ENCODE measurements around the gene CYP24A1. TPM values are rescaled to one million over a fixed set of nuclear protein-coding genes. Genes with fewer than 3 reads are reported as not detected.

The CYP24A1 gene
- total and polyA plus RNA-seq, 2 of the 13 experiments (the other 11 are each of a cell fraction or from before 2014, with no cell fraction given) = 9.4 to 32.7 TPM

- ChIA-PET POLR2A (interaction anchor here (0.7 to 2.7 kb wide), 17 partner anchors 11 to 707 kb away, joined by 3 to 24 read pairs (median 4); partner anchors contain the start of gene BCAS1), CTCF (ENCODE audit: low intra/inter-chr PET ratio, low total read pairs) (interaction anchor here (1.1 to 2.2 kb wide), 2 partner anchors 8 to 111 kb away, joined by 3 to 7 read pairs; no protein-coding TSS in a partner anchor)
- Histone ChIP-seq H4K20me1 (ENCODE audit: insufficient read depth, low read length) (peaks cover 29% of the 10 kb centered on the region), H3K27ac (ENCODE audit: extremely low read length, insufficient read depth, low read length) (peak within 1 kb of the TSS; percentile 97), H3K36me3 (replicated peaks in 1 of 2; ENCODE audit: control insufficient read depth in 1 of 2, insufficient read depth in 2 of 2, low read length in 2 of 2) (peaks cover 10 to 21% of the 10 kb centered on the region in 2 experiments; a peak in 4 of 5 replicates), H3K9ac (ENCODE audit: insufficient read depth, low read depth, low read length) (peak within 1 kb of the TSS; percentile 97), H3K4me3 (replicated peaks in 1 of 3; ENCODE audit: insufficient read depth in 1 of 3, low read depth in 2 of 3, low read length in 3 of 3) (peak within 1 kb of the TSS; percentile 77 to 100 (median 82)), H3K9me3 (ENCODE audit: low read length) (no peaks in the 10 kb centered on the region; the same call in 1 of the 2 replicates), H3K27me3 (ENCODE audit: control insufficient read depth in 1 of 2, insufficient read depth in 2 of 2, low read length in 2 of 2) (peaks cover 0 to 6% of the 10 kb centered on the region in 2 experiments; a peak in 1 of 5 replicates), H3K79me2 (ENCODE audit: insufficient read depth, low read length) (peaks cover 48% of the 10 kb centered on the region), H3K4me1 (ENCODE audit: insufficient read depth, low read length) (peaks cover 50% of the 10 kb centered on the region), H3K4me2 (ENCODE audit: low read depth, low read length) (peak within 1 kb of the TSS; percentile 89), H2AFZ (ENCODE audit: low read length) (peak within 1 kb of the TSS; percentile 98)
- DNase-seq (ENCODE audit: low spot score) (peak; percentile 88), ATAC-seq (peak; percentile 95), FAIRE-seq (peak; percentile 87)
- intact Hi-C loops (cut with micrococcal nuclease; ENCODE audit: unreplicated experiment) (no loop called here), in situ Hi-C loops (cut with HindIII; ENCODE audit: extremely low pct_ligation_motif_present, low pct_unique_long_range_greater_than_20kb) (loop anchor here (10.0 to 25.0 kb wide), 2 partner anchors 633 to 1121 kb away; no protein-coding TSS in a partner anchor)
- TSS peak; percentile 46 for BruUV-seq (replicated peaks)
- WGBS (ENCODE audit: low lambda C conversion rate) = under 1% methylated on average over 38 of the region's 76 CpGs
- TF ChIP-seq FOSL2 (CRISPR knock-in tag; IDR thresholded peaks at IDR 0.05) = peak; percentile 72
- TF ChIP-seq KDM5B (CRISPR knock-in tag; IDR thresholded peaks at IDR 0.05; ENCODE audit: borderline replicate concordance) = peak; percentile 97
- TF ChIP-seq JUND (CRISPR knock-in tag; IDR thresholded peaks at IDR 0.05) = peak; percentile 9; the same call in 1 of the 2 replicates
- no peak for TF ChIP-seq ZNF496 (CRISPR knock-in tag; IDR thresholded peaks at IDR 0.05; ENCODE audit: insufficient replicate concordance)
- no peak; the same call in 1 of the 2 replicates for TF ChIP-seq RFXANK (CRISPR knock-in tag; IDR thresholded peaks at IDR 0.05)
- TF ChIP-seq, protein P1, sequence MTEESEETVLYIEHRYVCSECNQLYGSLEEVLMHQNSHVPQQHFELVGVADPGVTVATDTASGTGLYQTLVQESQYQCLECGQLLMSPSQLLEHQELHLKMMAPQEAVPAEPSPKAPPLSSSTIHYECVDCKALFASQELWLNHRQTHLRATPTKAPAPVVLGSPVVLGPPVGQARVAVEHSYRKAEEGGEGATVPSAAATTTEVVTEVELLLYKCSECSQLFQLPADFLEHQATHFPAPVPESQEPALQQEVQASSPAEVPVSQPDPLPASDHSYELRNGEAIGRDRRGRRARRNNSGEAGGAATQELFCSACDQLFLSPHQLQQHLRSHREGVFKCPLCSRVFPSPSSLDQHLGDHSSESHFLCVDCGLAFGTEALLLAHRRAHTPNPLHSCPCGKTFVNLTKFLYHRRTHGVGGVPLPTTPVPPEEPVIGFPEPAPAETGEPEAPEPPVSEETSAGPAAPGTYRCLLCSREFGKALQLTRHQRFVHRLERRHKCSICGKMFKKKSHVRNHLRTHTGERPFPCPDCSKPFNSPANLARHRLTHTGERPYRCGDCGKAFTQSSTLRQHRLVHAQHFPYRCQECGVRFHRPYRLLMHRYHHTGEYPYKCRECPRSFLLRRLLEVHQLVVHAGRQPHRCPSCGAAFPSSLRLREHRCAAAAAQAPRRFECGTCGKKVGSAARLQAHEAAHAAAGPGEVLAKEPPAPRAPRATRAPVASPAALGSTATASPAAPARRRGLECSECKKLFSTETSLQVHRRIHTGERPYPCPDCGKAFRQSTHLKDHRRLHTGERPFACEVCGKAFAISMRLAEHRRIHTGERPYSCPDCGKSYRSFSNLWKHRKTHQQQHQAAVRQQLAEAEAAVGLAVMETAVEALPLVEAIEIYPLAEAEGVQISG (CRISPR knock-in tag; IDR thresholded peaks at IDR 0.05) = peak; percentile 89
- TF ChIP-seq ZNF17 (CRISPR knock-in tag; IDR thresholded peaks at IDR 0.05) = no peak
- TF ChIP-seq ZSCAN9 (CRISPR knock-in tag; IDR thresholded peaks at IDR 0.05; ENCODE audit: borderline replicate concordance) = peak; percentile 93
- TF ChIP-seq ELK4 (CRISPR knock-in tag; IDR thresholded peaks at IDR 0.05; ENCODE audit: borderline replicate concordance) = no peak; the same call in none of the 2 replicates
- TF ChIP-seq ZMAT3 (CRISPR knock-in tag; conservative IDR thresholded peaks at IDR 0.05) = peak; percentile 92
- no peak; the same call in 1 of the 2 replicates for TF ChIP-seq FIP1L1 (IDR thresholded peaks at IDR 0.05; ENCODE audit: borderline replicate concordance, insufficient read depth, low read depth, low read length)
- TF ChIP-seq ZNF160 (CRISPR knock-in tag; IDR thresholded peaks at IDR 0.05) = peak; percentile 70
- TF ChIP-seq ATF4 (CRISPR knock-in tag; IDR thresholded peaks at IDR 0.05) = peak in 1 of 2 experiments; percentile 85; a peak in 2 of 4 replicates
- peak; percentile 90; the same call in 1 of the 2 replicates for TF ChIP-seq ZNF672 (CRISPR knock-in tag; IDR thresholded peaks at IDR 0.05)
- TF ChIP-seq BCL3 (CRISPR knock-in tag; IDR thresholded peaks at IDR 0.05) = peak; percentile 97
- TF ChIP-seq RBAK (CRISPR knock-in tag; IDR thresholded peaks at IDR 0.05) = no peak
Measured at GRCh38 chr20:54207743-54208547, 34.2 kb upstream of the CYP24A1 start, which contains the start of gene PFDN4. PFDN4 (plus strand) TSS chr20:54208087; CDS start chr20:54208101, 14 bp downstream.
